Heart right ventricle (tissue), 16 donors: ENCODE data around the gene CEACAM1. TPM values are rescaled to one million over a fixed set of nuclear protein-coding genes. Genes with fewer than 3 reads are reported as not detected.
A peak's percentile ranks its signal among the peaks of the same experiment; 100 is the strongest.

Source experiments
- ATAC-seq, 8 donors: fragments of 200-7000 bp; cut with Tn5 transposase; one replicate each; pipeline ENCODE4 v1.9.1; 2020; ENCODE audit warnings: mild to moderate bottlenecking in 8 of 8, moderate library complexity in 8 of 8, moderate number of reproducible peaks in 1 of 8
- DNase-seq, 2 donors: peaks; one replicate each; pipeline ENCODE4 v3.0.0-alpha.2; 2020
- H3K27ac ChIP-seq, 10 donors: fragments of 200-600 bp; sonication (generic) in 2 of 10; one replicate each; pipeline versions ENCODE4 v1.5.0 to v1.8.0; 2020 to 2022; ENCODE audit warnings: mild to moderate bottlenecking in 3 of 10
- H3K27me3 ChIP-seq, 7 donors: fragments of 200-600 bp; one replicate each; pipeline ENCODE4 v1.8.0; 2021 to 2022; ENCODE audit warnings: mild to moderate bottlenecking in 2 of 7
- H3K36me3 ChIP-seq, 9 donors: fragments of 200-600 bp; sonication (generic) in 1 of 9; one replicate each; pipeline versions ENCODE4 v1.5.0 to v1.8.0; 2020 to 2022; ENCODE audit warnings: mild to moderate bottlenecking in 2 of 9
- H3K4me1 ChIP-seq, 9 donors: fragments of 200-600 bp; sonication (generic) in 1 of 9; one replicate each; pipeline versions ENCODE4 v1.5.0 to v1.8.0; 2020 to 2022; ENCODE audit warnings: mild to moderate bottlenecking in 4 of 9
- H3K4me3 ChIP-seq, 10 donors: fragments of 200-600 bp; sonication (generic) in 2 of 10; one replicate each; pipeline versions ENCODE4 v1.5.0 to v1.8.0; 2020 to 2022; ENCODE audit warnings: mild to moderate bottlenecking in 7 of 10, moderate library complexity in 2 of 10
- H3K9me3 ChIP-seq, 11 donors: fragments of 200-600 bp in 10 of 11; sonication (generic) in 2 of 11; one replicate each; pipeline versions ENCODE4 v1.5.0 to v1.8.0; 2013 to 2022; ENCODE audit warnings: mild to moderate bottlenecking in 2 of 11, control low read depth in 1 of 11, moderate library complexity in 1 of 11
- WGBS, 2 donors: extraction: QIAGEN DNeasy Blood & Tissue Kit; methylation state at CpG; one replicate each; pipeline ENCODE4 v1.1.7; 2013; ENCODE audit warnings: inconsistent platforms in 1 of 2; 5-methylcytosine and 5-hydroxymethylcytosine counted together
- intact Hi-C, 10 donors: fragments of 100-400 bp; cut with DNase I; formaldehyde crosslinking; loops; one replicate each; pipeline versions ENCODE4 v1.11.1 to v1.14.2; 2022
- polyA plus RNA-seq, 2 donors: library from polyadenylated mRNA; stranded (reverse); fragments of 200-250 nt; gene quantifications; one replicate each; pipeline ENCODE4 v1.2.3, GENCODE V29; 2013
- total RNA-seq, 10 donors: library from RNA; stranded (reverse); fragmentation: NEBNext Ultra II Directional in 3 of 10; extraction: Animal tissue kit (Norgen Biotek cat#: 25700) in 3 of 10; gene quantifications; one replicate each; pipeline versions ENCODE4 v1.2.1 to v1.2.4, GENCODE V29; 2021 to 2023
- TF ChIP-seq, protein P1 (sequence below), 9 donors: fragments of 200-600 bp; sonication (generic) in 2 of 9; IDR thresholded peaks; one replicate each; pipeline versions ENCODE4 v1.5.0 to v1.8.0; 2021 to 2022; ENCODE audit warnings: antibody characterized with exemption in 9 of 9, mild to moderate bottlenecking in 5 of 9, moderate library complexity in 1 of 9
- donor health status: Arrhythmogenic right ventricular cardiomyopathy.
- donor health status: ischemic (EF 13 %, LVEDD 7.1; RV severe dilation, severe dysfunction).
- donor health status: healthy with polysubstance abuse.
- donor health status: DM: no; HTN: yes; CAD: no.
- donor health status: DM: no; HTN: no; CAD: no.
- donor health status: ischemic (EF 25% LVEDD 6.9; RV normal size, moderate dysfunction).
- donor health status: ischemic (EF 25% LVEDD 5.7; RV mildly dilated, moderate dysfunction).
- donor health status: healthy.
- donor health status: DM: yes; HTN: yes; CAD: no.
- donor health status: Ischemic cardiomyopathy.
- donor health status: ischemic (EF 35%, LVEDD 5.7; RV mildly dilated, moderate dysfunction).
- donor health status: nonischemic (EF 11% LVEDD 7.7; RV severe dilation, severe dysfunction).
- donor health status: DM: yes; HTN: yes; CAD: no.
- donor health status: PGD.
- donor health status: ischemic (EF 29% LVEDD 5.4; RV normal size, mild dysfunction).
- donor health status: nonischemic (EF 23%, LVEDD 6.1; RV moderate dilation, normal function).

The CEACAM1 gene
- total and polyA plus RNA-seq, 12 donors, result 1.2 to 7.8 (median 2.4) TPM

DNA sequence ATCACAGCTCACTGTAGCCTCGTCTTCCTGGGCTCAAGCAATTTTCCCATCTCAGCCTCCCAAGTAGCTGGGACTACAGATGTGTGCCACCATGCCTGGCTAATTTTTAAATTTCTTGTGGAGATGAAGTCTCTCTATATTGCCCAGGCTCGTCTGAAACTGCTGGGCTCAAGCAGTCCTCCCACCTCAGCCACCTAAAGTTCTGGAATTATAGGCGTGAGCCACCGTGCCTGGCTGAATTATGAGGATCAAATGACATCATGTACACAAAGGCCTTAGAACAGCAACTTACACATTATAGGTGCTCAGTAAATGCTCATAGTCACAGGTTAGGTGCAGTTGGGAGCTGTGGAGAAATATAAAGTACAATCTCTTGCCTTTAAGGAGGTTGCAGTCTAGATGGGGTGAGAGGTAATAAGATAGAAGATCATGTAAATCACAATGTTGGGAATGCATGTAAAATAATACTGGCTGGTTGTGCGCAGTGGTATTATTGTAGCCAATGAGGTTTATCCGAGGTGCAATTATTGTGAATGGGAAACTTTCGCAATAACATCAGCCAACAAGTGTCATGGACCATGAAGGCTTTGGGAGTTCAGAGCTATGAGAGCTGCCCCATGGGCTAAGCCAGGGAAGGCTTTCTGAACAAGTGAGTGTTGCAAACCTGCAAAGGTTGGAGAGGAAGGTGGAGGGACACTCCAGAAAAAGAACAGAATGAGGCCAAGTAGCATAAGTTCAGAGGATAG is 55.7 kb downstream of the CEACAM1 start:
- WGBS, 2 donors, result 92 to 94% methylated on average over 7 of the region's 7 CpGs
- no peak for DNase-seq
- ATAC-seq, result no peak
- Histone ChIP-seq H3K27me3 (peaks cover 0 to 12% (median 0%) of the 10 kb centered on the region in 7 donors), H3K4me3 (no peak overlapping the region), H3K36me3 (no peaks in the 10 kb centered on the region), H3K4me1 (peaks cover 0 to 21% (median 0%) of the 10 kb centered on the region in 9 donors), H3K27ac (no peak overlapping the region), H3K9me3 (no peaks in the 10 kb centered on the region)
- intact Hi-C loops, result no loop called here
- TF ChIP-seq, protein P1, sequence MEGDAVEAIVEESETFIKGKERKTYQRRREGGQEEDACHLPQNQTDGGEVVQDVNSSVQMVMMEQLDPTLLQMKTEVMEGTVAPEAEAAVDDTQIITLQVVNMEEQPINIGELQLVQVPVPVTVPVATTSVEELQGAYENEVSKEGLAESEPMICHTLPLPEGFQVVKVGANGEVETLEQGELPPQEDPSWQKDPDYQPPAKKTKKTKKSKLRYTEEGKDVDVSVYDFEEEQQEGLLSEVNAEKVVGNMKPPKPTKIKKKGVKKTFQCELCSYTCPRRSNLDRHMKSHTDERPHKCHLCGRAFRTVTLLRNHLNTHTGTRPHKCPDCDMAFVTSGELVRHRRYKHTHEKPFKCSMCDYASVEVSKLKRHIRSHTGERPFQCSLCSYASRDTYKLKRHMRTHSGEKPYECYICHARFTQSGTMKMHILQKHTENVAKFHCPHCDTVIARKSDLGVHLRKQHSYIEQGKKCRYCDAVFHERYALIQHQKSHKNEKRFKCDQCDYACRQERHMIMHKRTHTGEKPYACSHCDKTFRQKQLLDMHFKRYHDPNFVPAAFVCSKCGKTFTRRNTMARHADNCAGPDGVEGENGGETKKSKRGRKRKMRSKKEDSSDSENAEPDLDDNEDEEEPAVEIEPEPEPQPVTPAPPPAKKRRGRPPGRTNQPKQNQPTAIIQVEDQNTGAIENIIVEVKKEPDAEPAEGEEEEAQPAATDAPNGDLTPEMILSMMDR (IDR thresholded peaks at IDR 0.05), result no peak

DNA sequence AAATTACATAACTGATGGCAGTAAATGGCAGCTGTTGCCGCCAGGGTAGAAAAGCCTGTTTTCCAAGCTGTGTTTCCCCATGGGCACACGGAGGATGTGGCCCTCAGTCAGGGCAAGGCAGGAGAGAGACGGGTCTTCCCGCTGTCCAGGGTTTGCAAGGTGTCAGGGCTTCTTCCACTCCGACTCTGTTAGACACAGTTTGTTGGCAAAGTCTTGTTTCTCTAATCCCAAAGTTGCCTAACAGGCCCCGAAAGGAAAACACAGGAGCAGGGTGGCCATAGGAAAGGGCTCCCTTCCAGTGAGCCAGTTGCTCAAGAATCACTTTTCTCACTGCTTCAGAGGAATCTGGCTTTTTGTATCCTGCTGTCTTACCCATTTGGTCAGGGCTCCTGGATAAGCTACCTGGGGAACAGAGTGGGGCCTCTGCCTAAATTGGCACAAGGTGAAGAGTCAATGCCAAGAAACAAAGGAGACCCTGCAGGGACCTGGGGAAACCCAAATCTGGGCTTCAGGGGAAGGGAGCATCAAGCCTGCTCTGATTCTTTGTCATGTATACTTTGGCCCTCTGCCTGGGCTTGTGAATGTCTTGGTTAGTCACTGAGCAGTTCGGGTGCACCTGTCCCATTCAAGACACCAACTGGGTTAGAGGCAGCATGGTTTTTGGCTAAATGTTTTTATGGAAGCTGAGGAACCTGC is 56.6 kb downstream of the CEACAM1 start:
- H3K36me3 ChIP-seq, result no peaks in the 10 kb centered on the region
- DNase-seq (no peak), ATAC-seq (no peak)
- 81% methylated on average over 7 of the region's 7 CpGs for WGBS, 2 donors
- peaks cover 0 to 12% (median 0%) of the 10 kb centered on the region in 7 donors for H3K27me3 ChIP-seq
- no peak overlapping the region for H3K27ac ChIP-seq
- TF ChIP-seq, protein P1 (IDR thresholded peaks at IDR 0.05), result no peak
- H3K4me3 ChIP-seq, result no peak overlapping the region
- H3K4me1 ChIP-seq, result peaks cover 0 to 30% (median 5%) of the 10 kb centered on the region in 9 donors
- no peaks in the 10 kb centered on the region for H3K9me3 ChIP-seq
- intact Hi-C loops, result no loop called here

DNA sequence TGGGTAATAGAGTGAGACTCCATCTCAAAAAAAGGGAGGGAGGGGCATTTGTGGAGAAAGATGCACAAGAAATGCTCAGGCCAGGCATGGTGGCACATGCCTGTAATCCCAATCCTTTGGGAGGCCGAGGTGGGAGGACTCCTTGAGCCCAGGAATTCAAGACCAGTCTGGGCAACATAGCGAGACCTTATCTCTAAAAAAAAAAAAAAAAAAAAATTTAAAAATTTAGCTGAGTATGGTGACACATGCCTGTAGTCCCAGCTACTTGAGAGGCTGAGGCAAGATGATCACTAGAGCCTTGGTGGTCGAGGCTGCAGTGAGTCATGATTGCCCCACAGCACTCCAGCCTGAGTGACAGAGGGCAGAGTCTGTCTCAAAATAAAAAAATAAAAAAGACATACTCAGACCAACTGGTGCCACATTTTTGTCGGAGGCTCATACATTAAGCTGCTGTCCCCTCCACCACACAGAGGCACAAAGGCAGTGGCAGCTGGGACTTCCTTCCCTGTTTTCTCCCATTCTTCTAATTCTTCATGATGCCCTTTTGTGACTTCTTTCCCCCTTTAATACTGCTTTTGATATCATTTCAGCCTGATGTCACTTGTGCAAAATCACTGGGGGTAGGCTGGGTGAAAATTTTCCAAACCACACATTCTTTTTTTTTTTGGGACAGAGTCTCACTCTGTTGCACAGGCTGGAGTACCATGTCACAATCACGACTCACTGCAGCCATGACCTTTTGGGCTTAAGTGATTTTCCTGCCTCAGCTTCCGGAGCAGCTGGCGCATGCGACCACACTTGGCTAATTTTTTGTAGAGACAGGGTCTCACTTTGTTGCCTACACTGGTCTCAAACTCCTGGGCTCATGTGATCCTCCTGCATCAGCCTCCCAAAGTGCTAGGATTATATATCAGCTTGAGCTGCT is 58.7 kb downstream of the CEACAM1 start:
- TF ChIP-seq, protein P1 (IDR thresholded peaks at IDR 0.05), result no peak
- H3K27me3 ChIP-seq, result peaks cover 0 to 12% (median 0%) of the 10 kb centered on the region in 7 donors
- no peaks in the 10 kb centered on the region for H3K36me3 ChIP-seq
- H3K9me3 ChIP-seq, result no peaks in the 10 kb centered on the region
- no peak for DNase-seq
- ATAC-seq, result peak in 1 of 8 donors; percentile 47
- no peak overlapping the region for H3K27ac ChIP-seq
- no peak overlapping the region for H3K4me3 ChIP-seq
- intact Hi-C loops, result no loop called here
- WGBS, 2 donors, result 66 to 68% methylated on average over 8 of the region's 8 CpGs
- H3K4me1 ChIP-seq, result peaks cover 0 to 42% (median 21%) of the 10 kb centered on the region in 9 donors

DNA sequence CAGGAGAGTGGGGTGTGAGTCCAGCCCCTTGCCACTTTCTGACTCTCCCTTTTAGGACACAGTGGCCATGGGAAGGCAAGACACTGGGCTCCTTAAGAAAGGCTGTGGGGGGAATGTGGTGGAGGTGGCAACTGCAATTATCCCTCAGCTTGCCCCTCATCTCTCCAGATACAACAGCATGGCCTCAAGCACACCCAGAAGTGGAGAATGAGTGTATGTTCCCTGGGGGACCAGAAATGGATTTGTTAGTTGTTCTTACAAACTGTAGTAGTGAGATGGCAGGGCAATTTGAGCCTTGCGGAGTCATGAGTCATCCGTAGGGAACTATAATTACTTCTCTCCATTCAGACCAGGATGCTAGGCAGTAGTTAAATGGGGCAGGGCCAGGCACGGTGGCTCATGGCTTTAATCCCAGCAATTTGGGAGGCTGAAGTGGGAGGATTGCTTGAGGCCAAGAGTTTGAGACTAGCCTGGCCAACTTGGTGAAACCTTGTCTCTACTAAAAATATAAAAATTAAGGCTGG is 59.9 kb downstream of the CEACAM1 start:
- H3K4me1 ChIP-seq, result peaks cover 0 to 42% (median 21%) of the 10 kb centered on the region in 9 donors
- intact Hi-C loops, result no loop called here
- peaks cover 0 to 7% (median 0%) of the 10 kb centered on the region in 7 donors for H3K27me3 ChIP-seq
- TF ChIP-seq, protein P1 (IDR thresholded peaks at IDR 0.05), result no peak
- WGBS, 2 donors, result 55 to 56% methylated on average over 3 of the region's 3 CpGs
- no peaks in the 10 kb centered on the region for H3K9me3 ChIP-seq
- ATAC-seq (no peak), DNase-seq (no peak)
- H3K4me3 ChIP-seq, result no peak overlapping the region
- H3K27ac ChIP-seq, result no peak overlapping the region
- no peaks in the 10 kb centered on the region for H3K36me3 ChIP-seq
